PC-3 (cell line): ENCODE measurements around the gene ILF3. TPM values are rescaled to one million over a fixed set of nuclear protein-coding genes. Genes with fewer than 3 reads are reported as not detected.

Source experiments
- ATAC-seq: fragments of 200-7000 bp; cut with Tn5 transposase; 2 replicates; pipeline ENCODE4 v1.9.1; 2020; ENCODE audit warnings: mild to moderate bottlenecking, moderate library complexity
- BruUV-seq: library from RNA; stranded (reverse); fragments of 400-500 nt; replicated peaks from 2 replicates; lab custom pipeline; 2021; lab: Mats Ljungman, UMichigan
- CTCF ChIA-PET: fragments of 300-600 bp; sonication (Branson Sonifier 250); formaldehyde crosslinking; loops from one replicate; lab custom pipeline; 2022; ENCODE audit warnings: antibody characterized with exemption; lab: Charles Lee
- POLR2A ChIA-PET: fragments of 300-600 bp; sonication (Branson Sonifier 250); formaldehyde crosslinking; loops from one replicate; lab custom pipeline; 2022; ENCODE audit warnings: antibody characterized with exemption; ENCODE audit not compliant: unreplicated experiment; lab: Charles Lee
- DNase-seq: peaks from one replicate; pipeline ENCODE4 v3.0.0-alpha.2; 2015
- H2AFZ ChIP-seq: fragments of 300-600 bp; sonication (generic); 2 replicates; pipeline ENCODE4 v1.6.0; 2016; ENCODE audit warnings: antibody characterized with exemption, low read length
- H3F3A ChIP-seq: fragments of 300-600 bp; sonication (generic); one replicate; pipeline ENCODE4 v1.6.0; 2017; ENCODE audit warnings: antibody characterized with exemption, low read length, control low read depth, mild to moderate bottlenecking; ENCODE audit not compliant: unreplicated experiment
- H3K27ac ChIP-seq: fragments of 300-600 bp; sonication (generic); 2 replicates; pipeline ENCODE4 v1.5.1; 2016; ENCODE audit warnings: mild to moderate bottlenecking, low read length
- H3K27me3 ChIP-seq: fragments of 300-600 bp; sonication (generic); 2 replicates; pipeline ENCODE4 v1.6.1; 2016; ENCODE audit warnings: low read length, mixed read lengths
- H3K36me3 ChIP-seq: fragments of 300-600 bp; sonication (generic); 2 replicates; pipeline ENCODE4 v1.6.1; 2016; ENCODE audit warnings: low read depth, mixed run types, low read length, mixed read lengths
- H3K4me1 ChIP-seq: fragments of 300-600 bp; sonication (generic); 2 replicates; pipeline ENCODE4 v1.5.1; 2016; ENCODE audit warnings: low read length; ENCODE audit not compliant: insufficient read depth
- H3K4me2 ChIP-seq: fragments of 300-600 bp; sonication (generic); 2 replicates; pipeline ENCODE4 v1.6.0; 2016; ENCODE audit warnings: low read length
- H3K4me3 ChIP-seq: fragments of 300-600 bp; sonication (generic); 2 replicates; pipeline ENCODE4 v1.5.1; 2016; ENCODE audit warnings: mild to moderate bottlenecking, low read length, mixed read lengths
- H3K79me2 ChIP-seq: fragments of 300-600 bp; sonication (generic); 2 replicates; pipeline ENCODE4 v1.6.1; 2017; ENCODE audit warnings: low read length, mixed read lengths
- H3K9ac ChIP-seq: fragments of 300-600 bp; sonication (generic); 2 replicates; pipeline ENCODE4 v1.6.0; 2016; ENCODE audit warnings: mild to moderate bottlenecking, low read length
- H3K9me2 ChIP-seq: fragments of 300-600 bp; sonication (generic); replicated peaks from 2 replicates; pipeline ENCODE4 v1.6.1; 2016; ENCODE audit warnings: mixed run types, low read length, mixed read lengths
- H3K9me3 ChIP-seq: fragments of 300-600 bp; sonication (generic); 2 replicates; pipeline ENCODE4 v1.6.1; 2016; ENCODE audit warnings: low read length, mixed read lengths
- H4K20me1 ChIP-seq: fragments of 300-600 bp; sonication (generic); 2 replicates; pipeline ENCODE4 v1.6.1; 2016; ENCODE audit warnings: low read length, mixed read lengths
- CTCF ChIP-seq: fragments of 300-600 bp; sonication (generic); conservative IDR thresholded peaks from 2 replicates; pipeline ENCODE4 v1.5.1; 2017; ENCODE audit warnings: antibody characterized with exemption, low read depth, mild to moderate bottlenecking, low read length
- EZH2 ChIP-seq: fragments of 300-600 bp; sonication (generic); IDR thresholded peaks from one replicate; pipeline ENCODE4 v1.6.1; 2017; ENCODE audit warnings: antibody characterized with exemption, mild to moderate bottlenecking, low read length; ENCODE audit not compliant: unreplicated experiment
- EZH2phosphoT487 ChIP-seq: fragments of 300-600 bp; sonication (generic); IDR thresholded peaks from 2 replicates; pipeline ENCODE4 v1.6.1; 2018; ENCODE audit warnings: mild to moderate bottlenecking, antibody characterized with exemption, low read length, borderline replicate concordance
- intact Hi-C: fragments of 100-400 bp; cut with micrococcal nuclease; formaldehyde crosslinking; loops from 2 replicates; pipeline ENCODE4 v1.9.0; 2023
- total RNA-seq: library from RNA; depleted of rRNA; stranded (reverse); fragments of >200 nt; gene quantifications from 2 replicates; pipeline ENCODE4 v1.2.3, GENCODE V29; 2014

The ILF3 gene
- total RNA-seq, 1 experiment from 2014 or later: 322 TPM

- ChIA-PET POLR2A (no interaction called here), CTCF (no interaction called here)
- H3F3A ChIP-seq: no peaks in the 10 kb centered on the region
- H3K9me3 ChIP-seq: no peaks in the 10 kb centered on the region
- H3K4me1 ChIP-seq: peaks cover 5% of the 10 kb centered on the region
- ATAC-seq (no peak), DNase-seq (no peak)
- H3K79me2 ChIP-seq: no peaks in the 10 kb centered on the region
- H3K4me2 ChIP-seq: no peak overlapping the region
- no peak overlapping the region for H3K9ac ChIP-seq
- H3K27me3 ChIP-seq: no peaks in the 10 kb centered on the region
- H3K4me3 ChIP-seq: no peak overlapping the region
- no peaks in the 10 kb centered on the region for H3K36me3 ChIP-seq
- H3K9me2 ChIP-seq: no peaks in the 10 kb centered on the region
- TF ChIP-seq EZH2 (no peak), CTCF (no peak), EZH2phosphoT487 (no peak)
- H2AFZ ChIP-seq: no peak overlapping the region
- intact Hi-C loops: no loop called here
- no peaks in the 10 kb centered on the region for H4K20me1 ChIP-seq
- no TSS peak for BruUV-seq
- no peak overlapping the region for H3K27ac ChIP-seq
Observed at GRCh38 chr19:10612499-10613119, 41.5 kb upstream of the ILF3 start.

GRCh38 chr19:10615429-10616023 is 38.6 kb upstream of the ILF3 start:
- ATAC-seq: no peak
- DNase-seq: no peak
- no peak overlapping the region for H3K4me3 ChIP-seq
- H3K9ac ChIP-seq: no peak overlapping the region
- H3K27me3 ChIP-seq: no peaks in the 10 kb centered on the region
- H3F3A ChIP-seq: no peaks in the 10 kb centered on the region
- no peaks in the 10 kb centered on the region for H3K9me2 ChIP-seq
- no peaks in the 10 kb centered on the region for H3K79me2 ChIP-seq
- H3K4me2 ChIP-seq: no peak overlapping the region
- H3K27ac ChIP-seq: no peak overlapping the region
- no TSS peak for BruUV-seq
- ChIA-PET POLR2A (no interaction called here), CTCF (no interaction called here)
- H2AFZ ChIP-seq: no peak overlapping the region
- TF ChIP-seq CTCF (no peak), EZH2phosphoT487 (no peak), EZH2 (no peak)
- H3K36me3 ChIP-seq: no peaks in the 10 kb centered on the region
- peaks cover 15% of the 10 kb centered on the region for H3K4me1 ChIP-seq
- no peaks in the 10 kb centered on the region for H3K9me3 ChIP-seq
- intact Hi-C loops: no loop called here
- no peaks in the 10 kb centered on the region for H4K20me1 ChIP-seq
